ENCODE measurements around the gene FAM222A. TPM values are rescaled to one million over a fixed set of nuclear protein-coding genes. Genes with fewer than 3 reads are reported as not detected.

FAM222A gene
- total RNA-seq, 1 experiment from 2014 or later = 2.8 TPM

DNA sequence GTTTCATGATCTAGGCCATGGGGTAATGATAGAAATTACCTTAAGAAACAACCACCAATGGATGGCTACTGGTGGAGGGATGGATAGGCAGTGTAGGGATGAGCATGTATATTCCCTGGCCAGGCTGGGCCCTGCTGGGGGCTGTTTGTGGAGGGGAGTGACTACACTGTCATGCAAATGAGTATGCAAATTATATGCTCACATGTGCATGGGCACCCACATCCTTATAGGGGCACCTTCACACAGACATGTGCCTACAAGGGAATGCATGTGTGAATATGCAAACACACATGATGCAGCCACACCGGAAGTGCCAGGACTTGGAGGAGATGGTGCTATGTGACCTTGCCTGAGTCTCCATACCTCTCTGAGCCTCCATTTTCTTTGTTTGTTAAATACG is 39.7 kb upstream of the FAM222A start:
- Histone ChIP-seq H3K4me2 (ENCODE audit: insufficient read depth, insufficient read length, low read length) (no peak overlapping the region), H3K9me3 (ENCODE audit: control insufficient read depth, low read depth, low read length) (no peaks in the 10 kb centered on the region), H3K79me2 (ENCODE audit: insufficient read depth, low read length) (no peaks in the 10 kb centered on the region), H3K4ac (ENCODE audit: low read depth, low read length) (no peak overlapping the region), H3K79me1 (ENCODE audit: insufficient read depth, low read depth, low read length, poor library complexity, severe bottlenecking) (no peaks in the 10 kb centered on the region), H2BK12ac (ENCODE audit: insufficient read length, low read depth, low read length) (no peak overlapping the region), H3K23ac (ENCODE audit: insufficient read length, low read depth, low read length) (no peak overlapping the region), H3K27ac (ENCODE audit: insufficient read length, low read depth, low read length) (no peak overlapping the region), H2AK5ac (ENCODE audit: insufficient read length, low read length) (no peak overlapping the region), H4K91ac (ENCODE audit: insufficient read length, low read depth, low read length) (no peak overlapping the region), H3K9ac (ENCODE audit: extremely low read depth, insufficient read length, low read length) (no peak overlapping the region), H3K14ac (ENCODE audit: insufficient read depth, low read length) (no peak overlapping the region), H2AFZ (ENCODE audit: low read length) (no peak overlapping the region), H2BK15ac (ENCODE audit: low read depth, low read length) (no peak overlapping the region), H4K5ac (ENCODE audit: insufficient read length, low read depth, low read length) (no peak overlapping the region), H3K27me3 (ENCODE audit: insufficient read depth, low read length) (no peaks in the 10 kb centered on the region), H3K18ac (ENCODE audit: insufficient read length, low read depth, low read length) (no peak overlapping the region), H2BK5ac (ENCODE audit: insufficient read length, low read length) (no peak overlapping the region), H2BK120ac (ENCODE audit: low read depth, low read length, poor library complexity, severe bottlenecking) (no peak overlapping the region), H2BK20ac (ENCODE audit: low read depth, low read length, poor library complexity, severe bottlenecking) (no peak overlapping the region), H3K56ac (ENCODE audit: insufficient read length, low read depth, low read length) (no peak overlapping the region), H4K20me1 (ENCODE audit: control insufficient read depth, insufficient read depth, insufficient read length) (no peaks in the 10 kb centered on the region), H3K4me1 (ENCODE audit: insufficient read depth, low read length) (no peaks in the 10 kb centered on the region), H4K8ac (replicated peaks; ENCODE audit: insufficient read length, low read depth, low read length) (no peak overlapping the region), H3T11ph (ENCODE audit: low read length) (no peak overlapping the region), H3K23me2 (ENCODE audit: insufficient read length, low read depth, low read length, poor library complexity, severe bottlenecking) (no peaks in the 10 kb centered on the region)
- no peak overlapping the region for H3K27ac Mint-ChIP-seq
- no peak for DNase-seq
- no CpG with 5 or more reads among the region's 2 CpGs for WGBS (ENCODE audit: extremely low coverage, insufficient read length, low lambda C conversion rate)
- H3K9me3 Mint-ChIP-seq = no peaks in the 10 kb centered on the region; a peak in 1 of 5 replicates
- H3K36me3 Mint-ChIP-seq (ENCODE audit: insufficient read depth in 1 of 3, low read depth in 3 of 3) = no peaks in the 10 kb centered on the region
- no peak overlapping the region for H3K4me3 Mint-ChIP-seq
- H3K27me3 Mint-ChIP-seq (ENCODE audit: low read depth) = peaks cover 15% of the 10 kb centered on the region
- TF ChIP-seq, protein P1, sequence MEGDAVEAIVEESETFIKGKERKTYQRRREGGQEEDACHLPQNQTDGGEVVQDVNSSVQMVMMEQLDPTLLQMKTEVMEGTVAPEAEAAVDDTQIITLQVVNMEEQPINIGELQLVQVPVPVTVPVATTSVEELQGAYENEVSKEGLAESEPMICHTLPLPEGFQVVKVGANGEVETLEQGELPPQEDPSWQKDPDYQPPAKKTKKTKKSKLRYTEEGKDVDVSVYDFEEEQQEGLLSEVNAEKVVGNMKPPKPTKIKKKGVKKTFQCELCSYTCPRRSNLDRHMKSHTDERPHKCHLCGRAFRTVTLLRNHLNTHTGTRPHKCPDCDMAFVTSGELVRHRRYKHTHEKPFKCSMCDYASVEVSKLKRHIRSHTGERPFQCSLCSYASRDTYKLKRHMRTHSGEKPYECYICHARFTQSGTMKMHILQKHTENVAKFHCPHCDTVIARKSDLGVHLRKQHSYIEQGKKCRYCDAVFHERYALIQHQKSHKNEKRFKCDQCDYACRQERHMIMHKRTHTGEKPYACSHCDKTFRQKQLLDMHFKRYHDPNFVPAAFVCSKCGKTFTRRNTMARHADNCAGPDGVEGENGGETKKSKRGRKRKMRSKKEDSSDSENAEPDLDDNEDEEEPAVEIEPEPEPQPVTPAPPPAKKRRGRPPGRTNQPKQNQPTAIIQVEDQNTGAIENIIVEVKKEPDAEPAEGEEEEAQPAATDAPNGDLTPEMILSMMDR (conservative IDR thresholded peaks at IDR 0.05) = no peak
- H3K4me1 Mint-ChIP-seq = peaks cover 6 to 30% of the 10 kb centered on the region in 2 experiments; a peak in 3 of 4 replicates

All from H9 (cell line).